Right atrium auricular region (tissue), 2 donors: ENCODE results near the gene SLC34A3. TPM values are rescaled to one million over a fixed set of nuclear protein-coding genes. Genes with fewer than 3 reads are reported as not detected.

Source experiments
- DNase-seq: peaks from one replicate; pipeline ENCODE4 v3.0.0-alpha.2; 2019; ENCODE audit warnings: low spot score
- H3K27ac ChIP-seq, 2 donors: fragments of 200-600 bp; sonication (generic); 1 replicate in 1 of 2; 2 replicates in 1 of 2; pipeline ENCODE4 v1.5.1; 2016 to 2019
- H3K27me3 ChIP-seq, 2 donors: fragments of 200-600 bp; sonication (generic); one replicate each; pipeline versions ENCODE4 v1.5.1 to v1.6.0; 2017 to 2019
- H3K36me3 ChIP-seq: fragments of 200-600 bp; sonication (generic); one replicate; pipeline ENCODE4 v1.5.1; 2016
- H3K4me1 ChIP-seq, 2 donors: fragments of 200-600 bp; sonication (generic); one replicate each; pipeline versions ENCODE4 v1.5.1 to v1.6.0; 2017 to 2019
- H3K4me3 ChIP-seq, 2 donors: fragments of 200-600 bp; sonication (generic); 1 replicate in 1 of 2; 2 replicates in 1 of 2; pipeline ENCODE4 v1.5.1; 2017 to 2019; ENCODE audit warnings: mild to moderate bottlenecking in 1 of 2, moderate library complexity in 1 of 2
- H3K9me3 ChIP-seq, 2 donors: fragments of 200-600 bp; sonication (generic); one replicate each; pipeline ENCODE4 v1.5.1; 2019
- total RNA-seq, 2 donors: library from RNA; depleted of rRNA; stranded (reverse); fragments of >200 nt; gene quantifications; one replicate each; pipeline ENCODE4 v1.1.0, GENCODE V29; 2016
- TF ChIP-seq, protein P1 (sequence below), 2 donors: fragments of 200-600 bp; sonication (generic); IDR thresholded peaks; one replicate each; pipeline ENCODE4 v1.5.1; 2019; ENCODE audit warnings: antibody characterized with exemption in 2 of 2

The SLC34A3 gene
- total RNA-seq, 2 donors from 2014 or later = not detected

DNA sequence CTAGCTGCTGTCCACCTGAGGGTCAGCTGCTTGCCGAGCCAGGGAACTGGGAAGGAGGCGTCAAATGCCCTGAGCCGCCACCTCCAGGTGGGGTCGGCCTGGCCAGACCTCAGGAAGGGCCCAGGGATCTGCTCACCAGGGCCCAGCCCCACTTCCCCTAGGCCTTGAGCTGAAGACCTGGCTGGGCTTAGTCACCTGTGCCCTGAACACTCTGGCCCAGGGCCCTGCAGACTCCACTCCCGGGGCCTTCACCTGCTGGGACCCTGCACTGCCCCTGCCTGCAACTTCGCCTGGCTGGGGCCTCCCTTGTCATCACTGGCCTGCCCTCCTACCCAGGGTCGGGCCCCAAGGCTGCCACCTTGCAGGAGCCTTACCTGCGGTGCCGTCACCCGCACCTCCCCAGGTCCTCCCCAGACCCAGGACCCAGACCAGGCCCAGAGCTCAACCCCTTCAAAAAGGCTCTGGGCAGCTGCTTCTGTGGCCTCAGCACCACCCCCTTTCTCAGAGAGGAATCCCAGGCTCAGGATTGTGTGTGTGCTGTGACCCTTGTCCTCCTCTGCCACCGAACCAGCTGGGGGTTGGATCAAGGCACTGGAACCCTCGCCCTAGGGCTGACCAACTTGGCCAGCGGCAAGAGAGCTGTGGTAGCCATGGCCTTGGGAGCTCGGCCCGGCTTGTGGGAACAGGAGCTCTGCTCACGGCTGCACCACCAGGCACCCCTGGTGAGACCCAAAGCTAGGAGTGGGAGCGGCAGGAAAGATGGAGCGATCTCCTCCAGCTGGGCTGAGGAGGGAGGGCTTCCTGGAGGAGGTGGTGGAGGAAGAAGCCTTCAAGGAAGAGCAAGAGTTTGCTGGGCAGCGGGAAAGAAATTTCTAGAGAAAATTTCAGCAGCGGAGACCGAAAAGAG is 23.3 kb downstream of the SLC34A3 start:
- Histone ChIP-seq H3K27ac (peak overlapping the region; percentile 76 to 84), H3K4me1 (peaks cover 0 to 40% of the 10 kb centered on the region in 2 donors), H3K4me3 (peak overlapping the region; percentile 68 to 77), H3K27me3 (no peaks in the 10 kb centered on the region), H3K9me3 (no peaks in the 10 kb centered on the region), H3K36me3 (peaks cover 4% of the 10 kb centered on the region)
- TF ChIP-seq, protein P1, sequence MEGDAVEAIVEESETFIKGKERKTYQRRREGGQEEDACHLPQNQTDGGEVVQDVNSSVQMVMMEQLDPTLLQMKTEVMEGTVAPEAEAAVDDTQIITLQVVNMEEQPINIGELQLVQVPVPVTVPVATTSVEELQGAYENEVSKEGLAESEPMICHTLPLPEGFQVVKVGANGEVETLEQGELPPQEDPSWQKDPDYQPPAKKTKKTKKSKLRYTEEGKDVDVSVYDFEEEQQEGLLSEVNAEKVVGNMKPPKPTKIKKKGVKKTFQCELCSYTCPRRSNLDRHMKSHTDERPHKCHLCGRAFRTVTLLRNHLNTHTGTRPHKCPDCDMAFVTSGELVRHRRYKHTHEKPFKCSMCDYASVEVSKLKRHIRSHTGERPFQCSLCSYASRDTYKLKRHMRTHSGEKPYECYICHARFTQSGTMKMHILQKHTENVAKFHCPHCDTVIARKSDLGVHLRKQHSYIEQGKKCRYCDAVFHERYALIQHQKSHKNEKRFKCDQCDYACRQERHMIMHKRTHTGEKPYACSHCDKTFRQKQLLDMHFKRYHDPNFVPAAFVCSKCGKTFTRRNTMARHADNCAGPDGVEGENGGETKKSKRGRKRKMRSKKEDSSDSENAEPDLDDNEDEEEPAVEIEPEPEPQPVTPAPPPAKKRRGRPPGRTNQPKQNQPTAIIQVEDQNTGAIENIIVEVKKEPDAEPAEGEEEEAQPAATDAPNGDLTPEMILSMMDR (IDR thresholded peaks at IDR 0.05) = no peak
- DNase-seq = no peak

GRCh38 chr9:137254624-137255447 is 24.1 kb downstream of the SLC34A3 start, which contains the start of gene NELFB:
Gene NELFB (plus strand): TSS chr9:137255327.
- no peaks in the 10 kb centered on the region for H3K9me3 ChIP-seq
- H3K27me3 ChIP-seq = no peaks in the 10 kb centered on the region
- H3K36me3 ChIP-seq = peaks cover 4% of the 10 kb centered on the region
- peak; percentile 89 for DNase-seq
- peak within 1 kb of the TSS; percentile 77 to 79 for H3K4me3 ChIP-seq
- H3K4me1 ChIP-seq = peaks cover 0 to 37% of the 10 kb centered on the region in 2 donors
- TF ChIP-seq, protein P1 (IDR thresholded peaks at IDR 0.05) = peak in 1 of 2 donors; percentile 43
- H3K27ac ChIP-seq = peak within 1 kb of the TSS; percentile 76 to 84

- H3K4me3 ChIP-seq = peak overlapping the region; percentile 77 to 79
- H3K27me3 ChIP-seq = no peaks in the 10 kb centered on the region
- no peak for DNase-seq
- no peaks in the 10 kb centered on the region for H3K9me3 ChIP-seq
- H3K4me1 ChIP-seq = peaks cover 0 to 29% of the 10 kb centered on the region in 2 donors
- TF ChIP-seq, protein P1 (IDR thresholded peaks at IDR 0.05) = no peak
- peak overlapping the region; percentile 48 to 84 for H3K27ac ChIP-seq
- H3K36me3 ChIP-seq = peaks cover 4% of the 10 kb centered on the region
Observed at GRCh38 chr9:137255448-137256114, 24.9 kb downstream of the SLC34A3 start.

DNA sequence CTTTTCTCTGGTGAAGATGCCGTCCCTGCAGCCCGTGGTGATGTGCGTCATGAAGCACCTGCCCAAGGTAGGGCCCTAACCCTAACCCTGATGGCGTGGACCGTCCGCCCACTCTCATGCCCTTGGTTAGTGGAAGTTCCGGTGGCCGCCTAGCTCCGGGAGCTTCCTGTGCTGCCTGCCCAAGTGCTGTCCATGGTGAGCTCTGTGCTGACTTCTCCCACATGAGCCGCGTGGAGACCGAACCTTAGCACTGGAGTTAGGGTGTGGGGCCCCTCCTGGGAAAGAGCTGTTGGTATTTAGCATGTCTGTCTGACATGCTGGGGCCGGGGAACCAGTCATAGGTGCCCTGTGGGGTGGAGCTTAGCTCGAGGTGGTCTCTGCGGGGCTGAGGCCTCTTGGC is 25.7 kb downstream of the SLC34A3 start:
- Histone ChIP-seq H3K4me1 (peaks cover 0 to 25% of the 10 kb centered on the region in 2 donors), H3K27me3 (no peaks in the 10 kb centered on the region), H3K9me3 (no peaks in the 10 kb centered on the region), H3K36me3 (peaks cover 4% of the 10 kb centered on the region), H3K27ac (no peak overlapping the region), H3K4me3 (peak overlapping the region; percentile 77 to 79)
- DNase-seq = no peak
- TF ChIP-seq, protein P1 (IDR thresholded peaks at IDR 0.05) = no peak

GRCh38 chr9:137256856-137257255 is 26.2 kb downstream of the SLC34A3 start:
- Histone ChIP-seq H3K36me3 (peaks cover 4% of the 10 kb centered on the region), H3K4me1 (peaks cover 0 to 25% of the 10 kb centered on the region in 2 donors), H3K9me3 (no peaks in the 10 kb centered on the region), H3K4me3 (peak overlapping the region in 1 of 2 donors; percentile 77), H3K27me3 (no peaks in the 10 kb centered on the region), H3K27ac (no peak overlapping the region)
- DNase-seq = no peak
- TF ChIP-seq, protein P1 (IDR thresholded peaks at IDR 0.05) = no peak
